T-cell (primary cell): ENCODE measurements around the gene VKORC1L1. TPM values are rescaled to one million over a fixed set of nuclear protein-coding genes. Genes with fewer than 3 reads are reported as not detected.
"Not testable (repeated sequence)": the region's sequence is repeated elsewhere in the genome, so short reads cannot be mapped to it uniquely, and the experiment has no call there.

ENCODE experiments used
- ATAC-seq, 4 experiments: fragments of 200-7000 bp in 3 of 4; fragments of 150-1000 bp in 1 of 4; cut with Tn5 transposase; replicated peaks in 1 of 4; 1 replicate in 3 of 4; 2 replicates in 1 of 4; pipeline ENCODE4 v1.10.0; 2021; ENCODE audit warnings: moderate library complexity in 3 of 4, mild to moderate bottlenecking in 2 of 4, moderate number of reproducible peaks in 1 of 4
- CTCF ChIA-PET, 2 donors: fragments of 300-600 bp; sonication (Branson Sonifier 250); formaldehyde crosslinking; loops; one replicate each; lab custom pipeline; 2022; ENCODE audit warnings: antibody characterized with exemption in 2 of 2; lab: Charles Lee
- POLR2A ChIA-PET, 2 donors: fragments of 300-600 bp; sonication (Branson Sonifier 250); formaldehyde crosslinking; loops; one replicate each; lab custom pipeline; 2022; ENCODE audit warnings: antibody characterized with exemption in 2 of 2; lab: Charles Lee
- DNase-seq, 35 experiments: peaks; one replicate each; pipeline versions ENCODE4 v3.0.0 to v3.0.0-alpha.2; 2013 to 2023
- H3K27ac ChIP-seq: one replicate; pipeline ENCODE4 v1.5.1; 2013; ENCODE audit warnings: low read length
- H3K27me3 ChIP-seq, 2 experiments: replicated peaks in 1 of 2; 1 replicate in 1 of 2; 2 replicates in 1 of 2; pipeline versions ENCODE4 v1.6.1 to v1.7.0; 2013; ENCODE audit warnings: low read length in 1 of 2, mixed read lengths in 1 of 2; ENCODE audit not compliant: control insufficient read depth in 2 of 2, insufficient read depth in 2 of 2; ENCODE audit errors: extremely low read depth in 1 of 2
- H3K36me3 ChIP-seq, 2 donors: 1 replicate in 1 of 2; 2 replicates in 1 of 2; pipeline versions ENCODE4 v1.6.1 to v1.7.0; 2013; ENCODE audit warnings: low read length in 1 of 2; ENCODE audit not compliant: control insufficient read depth in 2 of 2, insufficient read depth in 1 of 2; ENCODE audit errors: extremely low read depth in 1 of 2
- H3K4me1 ChIP-seq, 2 experiments: 1 replicate in 1 of 2; 2 replicates in 1 of 2; pipeline versions ENCODE4 v1.6.1 to v1.7.0; 2013; ENCODE audit warnings: low read length in 2 of 2, mixed read lengths in 1 of 2; ENCODE audit not compliant: insufficient read depth in 2 of 2, control insufficient read depth in 1 of 2; ENCODE audit errors: extremely low read depth in 1 of 2
- H3K4me3 ChIP-seq, 2 donors: 1 replicate in 1 of 2; 2 replicates in 1 of 2; pipeline versions ENCODE4 v1.5.1 to v1.7.0; 2013; ENCODE audit warnings: mild to moderate bottlenecking in 2 of 2, low read length in 1 of 2, moderate library complexity in 1 of 2; ENCODE audit not compliant: control insufficient read depth in 1 of 2; ENCODE audit errors: extremely low read depth in 1 of 2
- H3K9me3 ChIP-seq: 2 replicates; pipeline ENCODE4 v1.7.0; 2013
- H3K27ac Mint-ChIP-seq, 2 donors: one replicate each; pipeline ENCODE4 v1.8.0; 2020 to 2021; ENCODE audit warnings: mild to moderate bottlenecking in 2 of 2, mixed read lengths in 2 of 2
- H3K27me3 Mint-ChIP-seq, 2 donors: one replicate each; pipeline ENCODE4 v1.8.0; 2021 to 2022; ENCODE audit warnings: mixed read lengths in 2 of 2
- H3K36me3 Mint-ChIP-seq: one replicate; pipeline ENCODE4 v1.8.0; 2021; ENCODE audit warnings: mixed read lengths
- H3K4me1 Mint-ChIP-seq, 3 donors: one replicate each; pipeline ENCODE4 v1.8.0; 2020 to 2022; ENCODE audit warnings: mixed read lengths in 3 of 3, mild to moderate bottlenecking in 1 of 3
- H3K4me3 Mint-ChIP-seq, 3 donors: one replicate each; pipeline ENCODE4 v1.8.0; 2020 to 2022; ENCODE audit warnings: mild to moderate bottlenecking in 3 of 3, mixed read lengths in 3 of 3, moderate library complexity in 3 of 3
- H3K9me3 Mint-ChIP-seq, 3 donors: one replicate each; pipeline ENCODE4 v1.8.0; 2020 to 2022; ENCODE audit warnings: mixed read lengths in 3 of 3
- WGBS: methylation state at CpG from one replicate; pipeline ENCODE4 v1.1.5; 2013; ENCODE audit warnings: missing lambda C conversion rate; ENCODE audit not compliant: insufficient coverage; 5-methylcytosine and 5-hydroxymethylcytosine counted together
- total RNA-seq, 35 experiments: library from RNA in 6 of 35; stranded (reverse) in 6 of 35; fragments of 120-200 nt in 1 of 35; gene quantifications; one replicate each; pipeline versions ENCODE4 v1.2.1 to v1.2.4 and lab custom pipeline; 2013 to 2026

VKORC1L1 gene
- total RNA-seq, 5 donors from 2014 or later (not counting 1 experiment from before 2014, with no cell fraction given), result 3.8 to 13.2 (median 10.8) TPM

DNA sequence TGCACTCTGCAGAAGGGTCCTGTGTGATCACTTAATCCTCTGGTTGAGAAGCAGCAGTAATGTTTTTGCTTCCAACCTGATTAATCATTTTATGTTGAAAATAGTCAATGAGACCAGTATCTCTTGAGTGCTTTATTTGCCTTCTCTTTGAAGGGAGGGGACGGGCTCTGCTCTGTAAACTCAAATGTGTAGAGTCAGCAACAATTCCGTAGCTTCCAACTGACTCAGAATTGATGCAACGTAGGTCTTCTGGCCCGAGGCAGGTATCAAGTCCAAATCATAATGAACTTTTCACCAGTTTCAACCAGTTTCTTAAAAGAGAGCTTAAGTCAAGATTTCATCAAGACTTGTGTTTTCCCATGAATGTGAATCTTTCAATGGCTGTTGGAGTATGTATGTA lies 82.8 kb downstream of the VKORC1L1 start:
- ATAC-seq (no peak), DNase-seq (no peak)
- POLR2A ChIA-PET, result no interaction called here
- Histone ChIP-seq H3K4me3 (no peak overlapping the region), H3K27ac (no peak overlapping the region), H3K27me3 (no peaks in the 10 kb centered on the region), H3K4me1 (no peaks in the 10 kb centered on the region), H3K9me3 (no peaks in the 10 kb centered on the region), H3K36me3 (peaks cover 4 to 33% of the 10 kb centered on the region in 2 donors)
- H3K4me3 Mint-ChIP-seq, result no peak overlapping the region
- no CpG with 5 or more reads among the region's 4 CpGs for WGBS
- no peaks in the 10 kb centered on the region for H3K27me3 Mint-ChIP-seq
- no peaks in the 10 kb centered on the region for H3K9me3 Mint-ChIP-seq
- no peaks in the 10 kb centered on the region for H3K4me1 Mint-ChIP-seq
- CTCF ChIA-PET, result no interaction called here
- peak overlapping the region in 1 of 2 donors; percentile 23 for H3K27ac Mint-ChIP-seq
- peaks cover 38% of the 10 kb centered on the region for H3K36me3 Mint-ChIP-seq

DNA sequence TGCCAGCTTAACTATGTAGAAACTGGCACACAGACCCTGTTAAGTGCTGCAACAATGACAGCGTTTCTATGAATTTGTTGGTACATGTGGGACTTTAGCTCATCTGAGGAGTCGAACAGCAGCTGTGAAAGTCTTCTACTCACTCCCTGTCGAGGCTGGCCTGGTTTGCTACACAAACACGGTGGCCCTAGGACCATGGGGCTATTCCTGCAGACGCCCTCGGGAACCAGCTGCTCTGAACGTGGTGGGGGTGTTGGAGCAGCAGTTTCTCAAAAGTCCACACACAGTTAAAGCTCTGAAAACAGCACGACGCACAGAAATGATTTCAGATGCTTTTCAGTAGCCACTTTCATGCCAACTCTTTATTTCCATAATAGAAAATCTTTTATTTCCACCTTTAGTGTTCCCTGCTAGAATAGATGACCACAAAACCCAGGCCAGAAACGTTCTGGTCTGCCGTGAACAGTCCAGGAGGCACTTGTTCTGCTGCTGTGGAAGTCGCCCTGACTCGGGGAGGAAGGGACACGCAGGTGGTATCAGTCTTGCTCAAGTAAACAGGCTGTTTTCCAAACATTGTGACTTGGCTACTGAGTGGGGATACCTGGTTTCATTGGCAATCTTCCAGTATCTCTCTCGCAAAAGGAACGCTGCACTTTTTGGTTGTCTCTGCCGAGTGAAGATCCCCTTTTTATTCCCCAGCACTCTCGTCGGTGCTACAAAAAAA lies 87.6 kb downstream of the VKORC1L1 start:
- no peak overlapping the region for H3K27ac Mint-ChIP-seq
- Histone ChIP-seq H3K27ac (no peak overlapping the region), H3K4me3 (no peak overlapping the region), H3K4me1 (no peaks in the 10 kb centered on the region), H3K9me3 (no peaks in the 10 kb centered on the region), H3K36me3 (peaks cover 9 to 55% of the 10 kb centered on the region in 2 donors), H3K27me3 (no peaks in the 10 kb centered on the region)
- 97% methylated on average over 8 of the region's 19 CpGs for WGBS
- H3K4me3 Mint-ChIP-seq, result no peak overlapping the region
- ChIA-PET POLR2A (no interaction called here), CTCF (interaction anchor here in 1 of 2 donors (0.6 kb wide), 1 partner anchor 597 kb away, joined by 3 read pairs; no protein-coding TSS in a partner anchor)
- DNase-seq (no peak), ATAC-seq (no peak)
- H3K4me1 Mint-ChIP-seq, result no peaks in the 10 kb centered on the region
- no peaks in the 10 kb centered on the region for H3K27me3 Mint-ChIP-seq
- no peaks in the 10 kb centered on the region for H3K9me3 Mint-ChIP-seq
- H3K36me3 Mint-ChIP-seq, result peaks cover 39% of the 10 kb centered on the region

DNA sequence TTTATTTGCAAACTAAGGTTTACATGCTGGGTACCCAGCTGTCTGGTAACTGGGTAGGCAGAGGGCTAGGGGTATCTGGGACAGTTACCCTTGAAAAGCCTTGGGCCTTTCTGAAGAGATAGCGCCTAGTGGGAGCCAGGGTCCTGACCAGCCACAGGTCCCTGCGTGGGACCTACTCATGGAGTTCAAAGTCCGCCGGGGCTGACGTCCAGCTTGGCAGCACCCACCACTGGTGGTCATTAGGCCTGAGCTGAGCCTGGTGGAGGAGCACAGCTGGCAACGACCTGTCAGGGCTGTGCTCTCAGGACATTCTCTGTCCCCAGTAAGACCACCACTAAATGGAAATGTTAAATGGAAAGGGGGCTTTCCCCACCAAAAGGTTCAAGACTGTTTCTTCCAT lies 89.2 kb downstream of the VKORC1L1 start:
- ChIA-PET CTCF (no interaction called here), POLR2A (no interaction called here)
- no peaks in the 10 kb centered on the region for H3K4me1 Mint-ChIP-seq
- Histone ChIP-seq H3K36me3 (peaks cover 15 to 66% of the 10 kb centered on the region in 2 donors), H3K4me1 (no peaks in the 10 kb centered on the region), H3K27me3 (no peaks in the 10 kb centered on the region), H3K4me3 (no peak overlapping the region), H3K9me3 (no peaks in the 10 kb centered on the region), H3K27ac (no peak overlapping the region)
- H3K4me3 Mint-ChIP-seq, result no peak overlapping the region
- 99% methylated on average over 5 of the region's 6 CpGs for WGBS
- no peaks in the 10 kb centered on the region for H3K9me3 Mint-ChIP-seq
- no peaks in the 10 kb centered on the region for H3K27me3 Mint-ChIP-seq
- no peak for DNase-seq
- H3K36me3 Mint-ChIP-seq, result peaks cover 38% of the 10 kb centered on the region
- H3K27ac Mint-ChIP-seq, result no peak overlapping the region
- ATAC-seq, result no peak

DNA sequence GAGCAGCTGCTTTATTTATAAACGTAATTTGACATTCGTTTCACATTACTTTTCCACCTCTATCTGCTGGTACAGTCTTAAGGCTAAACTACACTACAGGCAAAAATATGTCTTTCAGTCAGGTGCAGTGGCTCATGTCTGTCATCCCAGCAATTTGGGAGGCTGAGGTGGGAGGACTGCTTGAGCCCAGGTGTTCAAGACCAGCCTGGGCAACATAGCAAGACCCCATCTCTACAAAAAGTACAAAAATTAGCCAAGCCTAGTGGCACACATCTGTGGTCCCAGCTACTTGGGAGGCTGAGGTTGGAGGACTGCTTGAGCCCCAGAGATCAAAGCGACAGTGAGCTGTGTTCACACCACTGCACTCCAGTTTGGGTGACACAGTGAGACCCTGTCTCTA lies 91.8 kb downstream of the VKORC1L1 start:
- peaks cover 46% of the 10 kb centered on the region for H3K36me3 Mint-ChIP-seq
- DNase-seq, H3K27me3 Mint-ChIP-seq, H3K27ac Mint-ChIP-seq, H3K4me3 ChIP-seq, H3K27ac ChIP-seq, POLR2A ChIA-PET, H3K4me1 Mint-ChIP-seq, H3K4me1 ChIP-seq, ATAC-seq, H3K27me3 ChIP-seq, CTCF ChIA-PET, H3K4me3 Mint-ChIP-seq, H3K9me3 Mint-ChIP-seq, H3K9me3 ChIP-seq: not testable (repeated sequence)
- no CpG with 5 or more reads among the region's 3 CpGs for WGBS
- peaks cover 31 to 89% of the 10 kb centered on the region in 2 donors for H3K36me3 ChIP-seq

DNA sequence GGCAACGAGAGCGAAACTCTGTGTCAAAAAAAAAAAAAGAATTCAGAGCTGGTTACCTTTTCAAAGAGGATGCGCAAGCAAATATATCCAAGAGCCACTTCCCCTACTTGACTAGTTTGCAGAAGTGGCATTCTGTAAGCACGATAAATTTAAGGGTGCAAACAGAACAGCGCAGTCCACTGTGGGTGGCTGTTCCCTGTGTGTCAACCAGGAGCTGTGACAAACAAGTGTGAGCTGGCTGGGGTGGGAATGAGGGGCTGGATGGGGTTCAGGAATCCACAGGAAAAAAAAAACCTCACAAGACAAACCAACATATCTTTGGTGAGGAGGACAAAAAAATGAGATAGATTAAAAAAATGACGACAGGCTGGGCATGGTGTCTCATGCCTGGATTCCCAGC lies 93.3 kb downstream of the VKORC1L1 start:
- no peaks in the 10 kb centered on the region for H3K27me3 Mint-ChIP-seq
- CTCF ChIA-PET, result no interaction called here
- H3K4me1 Mint-ChIP-seq, result no peaks in the 10 kb centered on the region
- DNase-seq (no peak), ATAC-seq (no peak)
- Histone ChIP-seq H3K9me3 (no peaks in the 10 kb centered on the region), H3K27me3 (no peaks in the 10 kb centered on the region), H3K4me1 (no peaks in the 10 kb centered on the region), H3K36me3 (peaks cover 38 to 86% of the 10 kb centered on the region in 2 donors), H3K27ac (no peak overlapping the region), H3K4me3 (no peak overlapping the region)
- H3K27ac Mint-ChIP-seq, result no peak overlapping the region
- no peaks in the 10 kb centered on the region for H3K9me3 Mint-ChIP-seq
- no peak overlapping the region for H3K4me3 Mint-ChIP-seq
- POLR2A ChIA-PET, result no interaction called here
- peaks cover 43% of the 10 kb centered on the region for H3K36me3 Mint-ChIP-seq
- 100% methylated on average over 1 of the region's 6 CpGs for WGBS

DNA sequence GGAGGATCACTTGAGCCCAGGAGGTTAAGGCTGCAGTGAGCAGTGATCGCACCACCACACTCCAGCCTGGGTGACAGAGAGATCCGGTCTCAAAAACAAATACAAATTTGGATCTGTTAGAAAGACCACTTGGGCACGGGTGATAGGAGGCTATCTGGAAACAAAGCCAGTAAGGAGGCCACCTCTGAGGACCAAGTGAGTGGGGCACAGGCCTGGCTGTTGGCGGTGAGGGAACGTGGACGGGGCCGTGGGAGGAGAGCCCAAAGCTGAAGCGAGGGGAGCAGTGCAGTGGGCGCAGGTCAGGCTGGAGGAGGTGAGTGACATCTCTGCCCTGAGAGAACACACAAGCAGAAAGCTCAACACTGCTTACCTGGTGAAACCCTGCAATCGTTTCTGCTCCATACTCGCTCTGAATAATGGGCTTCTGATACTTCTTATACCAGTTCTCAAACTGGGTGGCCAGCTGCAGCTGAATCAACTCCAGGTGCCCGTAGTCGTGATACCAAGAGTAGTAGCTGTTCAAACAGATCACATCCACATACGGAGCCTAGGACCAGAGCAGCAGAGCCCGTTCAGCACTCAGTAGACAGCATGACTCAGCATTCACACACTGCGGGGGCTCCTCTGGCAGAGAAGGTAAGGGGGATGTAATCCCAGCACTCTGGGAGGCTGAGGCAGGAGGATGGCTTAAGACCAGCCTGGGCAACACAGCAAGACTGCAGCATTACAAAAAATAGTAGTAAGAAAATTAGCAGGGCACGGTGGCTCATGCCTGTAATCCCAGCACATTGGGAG lies 94.7 kb downstream of the VKORC1L1 start:
- Mint-ChIP-seq H3K4me3 (no peak overlapping the region), H3K27me3 (no peaks in the 10 kb centered on the region), H3K4me1 (no peaks in the 10 kb centered on the region), H3K27ac (no peak overlapping the region), H3K9me3 (no peaks in the 10 kb centered on the region), H3K36me3 (peaks cover 47% of the 10 kb centered on the region)
- no peaks in the 10 kb centered on the region for H3K4me1 ChIP-seq
- H3K36me3 ChIP-seq, result peaks cover 45 to 87% of the 10 kb centered on the region in 2 donors
- no peak overlapping the region for H3K27ac ChIP-seq
- ChIA-PET CTCF (no interaction called here), POLR2A (no interaction called here)
- H3K9me3 ChIP-seq, result no peaks in the 10 kb centered on the region
- WGBS, result 96% methylated on average over 16 of the region's 17 CpGs
- H3K4me3 ChIP-seq, result no peak overlapping the region
- no peaks in the 10 kb centered on the region for H3K27me3 ChIP-seq
- ATAC-seq (no peak), DNase-seq (no peak)
